HG02588 (cell line): ENCODE data around the gene ANKRD30A.
"Not testable (repeated sequence)": the region's sequence is repeated elsewhere in the genome, so short reads cannot be mapped to it uniquely, and the experiment has no call there.

Experiments
- ATAC-seq: cut with Tn5 transposase; IDR thresholded peaks from one replicate; pipeline ENCODE4 v1.9.1; 2021; ENCODE audit warnings: mild to moderate bottlenecking, moderate library complexity; ENCODE audit not compliant: unreplicated experiment

Gene ANKRD30A

GRCh38 chr10:37246637-37247036, 121.2 kb downstream of the ANKRD30A start:
- no peak for ATAC-seq

GRCh38 chr10:37255837-37256236, 130.4 kb downstream of the ANKRD30A start:
- not testable (repeated sequence) for ATAC-seq

GRCh38 chr10:37263304-37263703, 137.9 kb downstream of the ANKRD30A start:
- no peak for ATAC-seq

- ATAC-seq, result no peak
Observed at GRCh38 chr10:37268266-37268665, 142.9 kb downstream of the ANKRD30A start.

- ATAC-seq, result no peak
Observed at GRCh38 chr10:37269554-37270256, 144.3 kb downstream of the ANKRD30A start.

GRCh38 chr10:37275216-37275777, 149.9 kb downstream of the ANKRD30A start:
- ATAC-seq, result no peak

- no peak for ATAC-seq
Observed at GRCh38 chr10:37285063-37285462, 159.7 kb downstream of the ANKRD30A start.

GRCh38 chr10:37289833-37290464, 164.6 kb downstream of the ANKRD30A start:
- no peak for ATAC-seq

- no peak for ATAC-seq
Observed at GRCh38 chr10:37301271-37301670, 175.9 kb downstream of the ANKRD30A start.

GRCh38 chr10:37304036-37304435, 178.6 kb downstream of the ANKRD30A start:
- ATAC-seq, result no peak

GRCh38 chr10:37314350-37314749, 189.0 kb downstream of the ANKRD30A start:
- ATAC-seq, result no peak

GRCh38 chr10:37314862-37315261, 189.5 kb downstream of the ANKRD30A start:
- ATAC-seq, result no peak

- no peak for ATAC-seq
Observed at GRCh38 chr10:37344413-37344812, 219.0 kb downstream of the ANKRD30A start.

- ATAC-seq, result no peak
Observed at GRCh38 chr10:37379991-37380390, 254.6 kb downstream of the ANKRD30A start.

- ATAC-seq, result no peak
Observed at GRCh38 chr10:37381271-37381670, 255.9 kb downstream of the ANKRD30A start.

GRCh38 chr10:37384923-37385322, 259.5 kb downstream of the ANKRD30A start:
- ATAC-seq, result no peak

GRCh38 chr10:37390926-37391325, 265.5 kb downstream of the ANKRD30A start:
- ATAC-seq, result no peak

GRCh38 chr10:37400774-37401173, 275.4 kb downstream of the ANKRD30A start:
- not testable (repeated sequence) for ATAC-seq

- no peak for ATAC-seq
Observed at GRCh38 chr10:37401225-37401624, 275.8 kb downstream of the ANKRD30A start.

GRCh38 chr10:37403776-37404175, 278.4 kb downstream of the ANKRD30A start:
- ATAC-seq, result no peak
